Measurements from ENCODE around the gene RPA3. TPM values are rescaled to one million over a fixed set of nuclear protein-coding genes. Genes with fewer than 3 reads are reported as not detected.

The RPA3 gene
- total RNA-seq, 1 experiment from 2014 or later, result 87.5 TPM

DNA sequence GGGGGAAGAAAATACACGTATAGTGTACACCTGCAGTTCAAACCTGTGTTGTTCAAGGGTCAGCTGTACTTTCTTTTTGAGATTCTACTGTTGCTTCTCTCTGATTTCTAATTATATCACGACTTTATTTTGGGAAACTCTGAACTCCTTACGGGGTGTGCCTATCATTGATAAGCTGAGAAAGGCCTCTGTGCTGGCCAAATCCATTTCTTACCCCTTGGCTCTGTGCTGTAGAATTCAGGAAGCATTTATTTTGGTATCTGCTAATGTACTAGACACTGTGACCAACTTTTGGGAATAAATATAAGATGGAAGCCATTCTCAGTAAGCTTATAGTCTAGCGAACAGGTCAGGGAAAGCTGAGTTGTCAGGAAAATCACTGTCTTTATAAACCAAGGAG, 26.9 kb upstream of the RPA3 start:
- DNase-seq (ENCODE audit: low read depth, low spot score) (no peak), ATAC-seq (no peak)
- H3K4me1 ChIP-seq (ENCODE audit: control insufficient read depth in 1 of 2, insufficient read depth in 2 of 2, low read length in 2 of 2), result no peaks in the 10 kb centered on the region
- intact Hi-C loops (cut with micrococcal nuclease), result no loop called here
- TF ChIP-seq ZFX (IDR thresholded peaks at IDR 0.05) (no peak), POLR2AphosphoS5 (IDR thresholded peaks at IDR 0.05; ENCODE audit: low read depth, low read length) (no peak), TCF7L2 (IDR thresholded peaks at IDR 0.05; ENCODE audit: borderline replicate concordance, extremely low read depth, insufficient read depth, insufficient read length) (no peak), EZH2phosphoT487 (IDR thresholded peaks at IDR 0.05; ENCODE audit: borderline replicate concordance) (no peak), EGR1 (IDR thresholded peaks at IDR 0.05; ENCODE audit: low read depth) (no peak), SIN3A (IDR thresholded peaks at IDR 0.05; ENCODE audit: low read depth) (no peak), SRF (IDR thresholded peaks at IDR 0.05; ENCODE audit: low read depth) (no peak), POLR2A (IDR thresholded peaks at IDR 0.05; ENCODE audit: borderline replicate concordance, extremely low read depth, insufficient read depth, insufficient read length) (no peak), ZNF274 (IDR thresholded peaks at IDR 0.05; ENCODE audit: low read depth, low read length) (no peak), FOSL1 (IDR thresholded peaks at IDR 0.05; ENCODE audit: low read depth) (no peak), CEBPB (IDR thresholded peaks at IDR 0.05; ENCODE audit: low read depth) (no peak)
- TF ChIP-seq, protein P1, sequence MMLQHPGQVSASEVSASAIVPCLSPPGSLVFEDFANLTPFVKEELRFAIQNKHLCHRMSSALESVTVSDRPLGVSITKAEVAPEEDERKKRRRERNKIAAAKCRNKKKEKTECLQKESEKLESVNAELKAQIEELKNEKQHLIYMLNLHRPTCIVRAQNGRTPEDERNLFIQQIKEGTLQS (IDR thresholded peaks at IDR 0.05), result no peak
- TF ChIP-seq, protein P2, sequence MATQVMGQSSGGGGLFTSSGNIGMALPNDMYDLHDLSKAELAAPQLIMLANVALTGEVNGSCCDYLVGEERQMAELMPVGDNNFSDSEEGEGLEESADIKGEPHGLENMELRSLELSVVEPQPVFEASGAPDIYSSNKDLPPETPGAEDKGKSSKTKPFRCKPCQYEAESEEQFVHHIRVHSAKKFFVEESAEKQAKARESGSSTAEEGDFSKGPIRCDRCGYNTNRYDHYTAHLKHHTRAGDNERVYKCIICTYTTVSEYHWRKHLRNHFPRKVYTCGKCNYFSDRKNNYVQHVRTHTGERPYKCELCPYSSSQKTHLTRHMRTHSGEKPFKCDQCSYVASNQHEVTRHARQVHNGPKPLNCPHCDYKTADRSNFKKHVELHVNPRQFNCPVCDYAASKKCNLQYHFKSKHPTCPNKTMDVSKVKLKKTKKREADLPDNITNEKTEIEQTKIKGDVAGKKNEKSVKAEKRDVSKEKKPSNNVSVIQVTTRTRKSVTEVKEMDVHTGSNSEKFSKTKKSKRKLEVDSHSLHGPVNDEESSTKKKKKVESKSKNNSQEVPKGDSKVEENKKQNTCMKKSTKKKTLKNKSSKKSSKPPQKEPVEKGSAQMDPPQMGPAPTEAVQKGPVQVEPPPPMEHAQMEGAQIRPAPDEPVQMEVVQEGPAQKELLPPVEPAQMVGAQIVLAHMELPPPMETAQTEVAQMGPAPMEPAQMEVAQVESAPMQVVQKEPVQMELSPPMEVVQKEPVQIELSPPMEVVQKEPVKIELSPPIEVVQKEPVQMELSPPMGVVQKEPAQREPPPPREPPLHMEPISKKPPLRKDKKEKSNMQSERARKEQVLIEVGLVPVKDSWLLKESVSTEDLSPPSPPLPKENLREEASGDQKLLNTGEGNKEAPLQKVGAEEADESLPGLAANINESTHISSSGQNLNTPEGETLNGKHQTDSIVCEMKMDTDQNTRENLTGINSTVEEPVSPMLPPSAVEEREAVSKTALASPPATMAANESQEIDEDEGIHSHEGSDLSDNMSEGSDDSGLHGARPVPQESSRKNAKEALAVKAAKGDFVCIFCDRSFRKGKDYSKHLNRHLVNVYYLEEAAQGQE (IDR thresholded peaks at IDR 0.05; ENCODE audit: low read depth), result no peak
- TF ChIP-seq, protein P3, sequence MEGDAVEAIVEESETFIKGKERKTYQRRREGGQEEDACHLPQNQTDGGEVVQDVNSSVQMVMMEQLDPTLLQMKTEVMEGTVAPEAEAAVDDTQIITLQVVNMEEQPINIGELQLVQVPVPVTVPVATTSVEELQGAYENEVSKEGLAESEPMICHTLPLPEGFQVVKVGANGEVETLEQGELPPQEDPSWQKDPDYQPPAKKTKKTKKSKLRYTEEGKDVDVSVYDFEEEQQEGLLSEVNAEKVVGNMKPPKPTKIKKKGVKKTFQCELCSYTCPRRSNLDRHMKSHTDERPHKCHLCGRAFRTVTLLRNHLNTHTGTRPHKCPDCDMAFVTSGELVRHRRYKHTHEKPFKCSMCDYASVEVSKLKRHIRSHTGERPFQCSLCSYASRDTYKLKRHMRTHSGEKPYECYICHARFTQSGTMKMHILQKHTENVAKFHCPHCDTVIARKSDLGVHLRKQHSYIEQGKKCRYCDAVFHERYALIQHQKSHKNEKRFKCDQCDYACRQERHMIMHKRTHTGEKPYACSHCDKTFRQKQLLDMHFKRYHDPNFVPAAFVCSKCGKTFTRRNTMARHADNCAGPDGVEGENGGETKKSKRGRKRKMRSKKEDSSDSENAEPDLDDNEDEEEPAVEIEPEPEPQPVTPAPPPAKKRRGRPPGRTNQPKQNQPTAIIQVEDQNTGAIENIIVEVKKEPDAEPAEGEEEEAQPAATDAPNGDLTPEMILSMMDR (IDR thresholded peaks at IDR 0.05 in 2 of 3, conservative IDR thresholded peaks at IDR 0.05 in 1 of 3; ENCODE audit: borderline replicate concordance in 1 of 3, insufficient read depth in 1 of 3, low read depth in 2 of 3, low read length in 2 of 3), result no peak
- TF ChIP-seq, protein P4, sequence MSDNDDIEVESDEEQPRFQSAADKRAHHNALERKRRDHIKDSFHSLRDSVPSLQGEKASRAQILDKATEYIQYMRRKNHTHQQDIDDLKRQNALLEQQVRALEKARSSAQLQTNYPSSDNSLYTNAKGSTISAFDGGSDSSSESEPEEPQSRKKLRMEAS (IDR thresholded peaks at IDR 0.05), result no peak
- TF ChIP-seq, protein P5, sequence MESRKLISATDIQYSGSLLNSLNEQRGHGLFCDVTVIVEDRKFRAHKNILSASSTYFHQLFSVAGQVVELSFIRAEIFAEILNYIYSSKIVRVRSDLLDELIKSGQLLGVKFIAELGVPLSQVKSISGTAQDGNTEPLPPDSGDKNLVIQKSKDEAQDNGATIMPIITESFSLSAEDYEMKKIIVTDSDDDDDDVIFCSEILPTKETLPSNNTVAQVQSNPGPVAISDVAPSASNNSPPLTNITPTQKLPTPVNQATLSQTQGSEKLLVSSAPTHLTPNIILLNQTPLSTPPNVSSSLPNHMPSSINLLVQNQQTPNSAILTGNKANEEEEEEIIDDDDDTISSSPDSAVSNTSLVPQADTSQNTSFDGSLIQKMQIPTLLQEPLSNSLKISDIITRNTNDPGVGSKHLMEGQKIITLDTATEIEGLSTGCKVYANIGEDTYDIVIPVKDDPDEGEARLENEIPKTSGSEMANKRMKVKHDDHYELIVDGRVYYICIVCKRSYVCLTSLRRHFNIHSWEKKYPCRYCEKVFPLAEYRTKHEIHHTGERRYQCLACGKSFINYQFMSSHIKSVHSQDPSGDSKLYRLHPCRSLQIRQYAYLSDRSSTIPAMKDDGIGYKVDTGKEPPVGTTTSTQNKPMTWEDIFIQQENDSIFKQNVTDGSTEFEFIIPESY (IDR thresholded peaks at IDR 0.05; ENCODE audit: extremely low read depth, insufficient replicate concordance, low read length), result no peak
- no peak overlapping the region for H3K9ac ChIP-seq (ENCODE audit: low read length)
- ChIA-PET RAD21 (ENCODE audit: low non-redundant PET in 1 of 2, low total read pairs in 2 of 2, uncharacterized antibody in 2 of 2, unreplicated experiment in 2 of 2) (no interaction called here), POLR2A (no interaction called here), CTCF (no interaction called here)
- no peaks in the 10 kb centered on the region for H4K20me1 ChIP-seq (ENCODE audit: insufficient read depth)
- no TSS peak for BruUV-seq (replicated peaks)
- no peaks in the 10 kb centered on the region for H3K79me2 ChIP-seq (ENCODE audit: insufficient read depth, low read length)
- no peaks in the 10 kb centered on the region for H3K9me3 ChIP-seq (ENCODE audit: control insufficient read depth in 1 of 2, insufficient read depth in 1 of 2, low read depth in 1 of 2, low read length in 2 of 2)
- no peak overlapping the region for H3K4me3 ChIP-seq (replicated peaks in 1 of 2; ENCODE audit: low read depth in 1 of 2, low read length in 2 of 2)
- no peaks in the 10 kb centered on the region for H3K36me3 ChIP-seq (ENCODE audit: control insufficient read depth in 1 of 2, insufficient read depth in 2 of 2, low read length in 2 of 2)
- no peak overlapping the region for H3K4me2 ChIP-seq (ENCODE audit: low read length)
- no peaks in the 10 kb centered on the region for H3K9me2 ChIP-seq (ENCODE audit: insufficient read depth)
- H2AFZ ChIP-seq (ENCODE audit: low read depth, low read length, poor library complexity, severe bottlenecking), result no peak overlapping the region
- no peak overlapping the region for H3K27ac ChIP-seq (ENCODE audit: low read depth, low read length)
- H3K27me3 ChIP-seq (ENCODE audit: insufficient read depth, low read length), result no peaks in the 10 kb centered on the region

Data from HCT116 (cell line).